ENCODE results near the gene PTPRK. TPM values are rescaled to one million over a fixed set of nuclear protein-coding genes. Genes with fewer than 3 reads are reported as not detected.

PTPRK gene
- total and polyA plus RNA-seq, 8 donors, result 57.0 to 90.4 (median 78.6) TPM

GRCh38 chr6:127920804-127921203 lies 599.6 kb downstream of the PTPRK start:
- intact Hi-C loops (cut with DNase I), result no loop called here
- Histone ChIP-seq H3K27ac (no peak overlapping the region), H3K9me3 (peaks cover 0 to 4% of the 10 kb centered on the region in 2 donors), H3K4me3 (no peak overlapping the region), H3K27me3 (no peaks in the 10 kb centered on the region), H3K36me3 (no peaks in the 10 kb centered on the region), H3K4me1 (no peaks in the 10 kb centered on the region)
- TF ChIP-seq CTCF (IDR thresholded peaks at IDR 0.05), result no peak
- no peak for DNase-seq
- no peak for ATAC-seq

Data from left lung (tissue), 10 donors.